Heart right ventricle (tissue), 16 donors: ENCODE results near the gene DBH. TPM values are rescaled to one million over a fixed set of nuclear protein-coding genes. Genes with fewer than 3 reads are reported as not detected.

Source experiments
- ATAC-seq, 8 donors: fragments of 200-7000 bp; cut with Tn5 transposase; one replicate each; pipeline ENCODE4 v1.9.1; 2020; ENCODE audit warnings: mild to moderate bottlenecking in 8 of 8, moderate library complexity in 8 of 8, moderate number of reproducible peaks in 1 of 8
- DNase-seq, 2 donors: peaks; one replicate each; pipeline ENCODE4 v3.0.0-alpha.2; 2020
- H3K27ac ChIP-seq, 10 donors: fragments of 200-600 bp; sonication (generic) in 2 of 10; one replicate each; pipeline versions ENCODE4 v1.5.0 to v1.8.0; 2020 to 2022; ENCODE audit warnings: mild to moderate bottlenecking in 3 of 10
- H3K27me3 ChIP-seq, 7 donors: fragments of 200-600 bp; one replicate each; pipeline ENCODE4 v1.8.0; 2021 to 2022; ENCODE audit warnings: mild to moderate bottlenecking in 2 of 7
- H3K36me3 ChIP-seq, 9 donors: fragments of 200-600 bp; sonication (generic) in 1 of 9; one replicate each; pipeline versions ENCODE4 v1.5.0 to v1.8.0; 2020 to 2022; ENCODE audit warnings: mild to moderate bottlenecking in 2 of 9
- H3K4me1 ChIP-seq, 9 donors: fragments of 200-600 bp; sonication (generic) in 1 of 9; one replicate each; pipeline versions ENCODE4 v1.5.0 to v1.8.0; 2020 to 2022; ENCODE audit warnings: mild to moderate bottlenecking in 4 of 9
- H3K4me3 ChIP-seq, 10 donors: fragments of 200-600 bp; sonication (generic) in 2 of 10; one replicate each; pipeline versions ENCODE4 v1.5.0 to v1.8.0; 2020 to 2022; ENCODE audit warnings: mild to moderate bottlenecking in 7 of 10, moderate library complexity in 2 of 10
- H3K9me3 ChIP-seq, 11 donors: fragments of 200-600 bp in 10 of 11; sonication (generic) in 2 of 11; one replicate each; pipeline versions ENCODE4 v1.5.0 to v1.8.0; 2013 to 2022; ENCODE audit warnings: mild to moderate bottlenecking in 2 of 11, control low read depth in 1 of 11, moderate library complexity in 1 of 11
- CTCF ChIP-seq, 9 donors: fragments of 200-600 bp; sonication (generic) in 2 of 9; IDR thresholded peaks; one replicate each; pipeline versions ENCODE4 v1.5.0 to v1.8.0; 2021 to 2022; ENCODE audit warnings: antibody characterized with exemption in 9 of 9, mild to moderate bottlenecking in 5 of 9, moderate library complexity in 1 of 9
- WGBS, 2 donors: extraction: QIAGEN DNeasy Blood & Tissue Kit; methylation state at CpG; one replicate each; pipeline ENCODE4 v1.1.7; 2013; ENCODE audit warnings: inconsistent platforms in 1 of 2; 5-methylcytosine and 5-hydroxymethylcytosine counted together
- intact Hi-C, 10 donors: fragments of 100-400 bp; cut with DNase I; formaldehyde crosslinking; loops; one replicate each; pipeline versions ENCODE4 v1.11.1 to v1.14.2; 2022
- polyA plus RNA-seq, 2 donors: library from polyadenylated mRNA; stranded (reverse); fragments of 200-250 nt; gene quantifications; one replicate each; pipeline ENCODE4 v1.2.3, GENCODE V29; 2013
- total RNA-seq, 10 donors: library from RNA; stranded (reverse); fragmentation: NEBNext Ultra II Directional in 3 of 10; extraction: Animal tissue kit (Norgen Biotek cat#: 25700) in 3 of 10; gene quantifications; one replicate each; pipeline versions ENCODE4 v1.2.1 to v1.2.4, GENCODE V29; 2021 to 2023
- donor health status: Arrhythmogenic right ventricular cardiomyopathy.
- donor health status: ischemic (EF 13 %, LVEDD 7.1; RV severe dilation, severe dysfunction).
- donor health status: healthy with polysubstance abuse.
- donor health status: DM: no; HTN: yes; CAD: no.
- donor health status: DM: no; HTN: no; CAD: no.
- donor health status: ischemic (EF 25% LVEDD 6.9; RV normal size, moderate dysfunction).
- donor health status: ischemic (EF 25% LVEDD 5.7; RV mildly dilated, moderate dysfunction).
- donor health status: healthy.
- donor health status: DM: yes; HTN: yes; CAD: no.
- donor health status: Ischemic cardiomyopathy.
- donor health status: ischemic (EF 35%, LVEDD 5.7; RV mildly dilated, moderate dysfunction).
- donor health status: nonischemic (EF 11% LVEDD 7.7; RV severe dilation, severe dysfunction).
- donor health status: DM: yes; HTN: yes; CAD: no.
- donor health status: PGD.
- donor health status: ischemic (EF 29% LVEDD 5.4; RV normal size, mild dysfunction).
- donor health status: nonischemic (EF 23%, LVEDD 6.1; RV moderate dilation, normal function).

Gene DBH
- total and polyA plus RNA-seq, 12 donors: 0.01 to 0.09 TPM; not detected in 10

GRCh38 chr9:133598978-133599377, 37.2 kb upstream of the DBH start:
- DNase-seq: no peak

GRCh38 chr9:133599470-133600173, 36.5 kb upstream of the DBH start:
- TF ChIP-seq CTCF (IDR thresholded peaks at IDR 0.05): no peak
- Histone ChIP-seq H3K4me1 (no peaks in the 10 kb centered on the region), H3K27me3 (peaks cover 0 to 38% (median 25%) of the 10 kb centered on the region in 7 donors), H3K4me3 (no peak overlapping the region), H3K36me3 (no peaks in the 10 kb centered on the region), H3K27ac (no peak overlapping the region), H3K9me3 (peaks cover 0 to 31% (median 18%) of the 10 kb centered on the region in 11 donors)
- WGBS, 2 donors: 94 to 96% methylated on average over 6 of the region's 6 CpGs
- intact Hi-C loops: no loop called here
- ATAC-seq (no peak), DNase-seq (no peak)

More at GRCh38 chr9:133598978-133599377, 37.2 kb upstream of the DBH start:
- WGBS, 2 donors: 78 to 87% methylated on average over 7 of the region's 7 CpGs
- no peak for TF ChIP-seq CTCF (IDR thresholded peaks at IDR 0.05)
- Histone ChIP-seq H3K4me3 (no peak overlapping the region), H3K36me3 (no peaks in the 10 kb centered on the region), H3K9me3 (peaks cover 0 to 31% (median 18%) of the 10 kb centered on the region in 11 donors), H3K27me3 (peaks cover 0 to 36% (median 22%) of the 10 kb centered on the region in 7 donors), H3K4me1 (no peaks in the 10 kb centered on the region), H3K27ac (no peak overlapping the region)
- intact Hi-C loops: no loop called here
- peak in 1 of 8 donors; percentile 11 for ATAC-seq

- intact Hi-C loops: no loop called here
Measured at GRCh38 chr9:133600739-133601138, 35.4 kb upstream of the DBH start.

GRCh38 chr9:133601746-133602145, 34.4 kb upstream of the DBH start:
- Histone ChIP-seq H3K27ac (no peak overlapping the region), H3K9me3 (peaks cover 0 to 25% (median 13%) of the 10 kb centered on the region in 11 donors), H3K36me3 (no peaks in the 10 kb centered on the region), H3K4me1 (no peaks in the 10 kb centered on the region), H3K27me3 (peaks cover 0 to 57% (median 45%) of the 10 kb centered on the region in 7 donors), H3K4me3 (no peak overlapping the region)
- no peak for TF ChIP-seq CTCF (IDR thresholded peaks at IDR 0.05)
- 82 to 91% methylated on average over 10 of the region's 10 CpGs for WGBS, 2 donors
- ATAC-seq (no peak), DNase-seq (no peak)
- intact Hi-C loops: no loop called here

More at GRCh38 chr9:133600739-133601138, 35.4 kb upstream of the DBH start:
- WGBS, 2 donors: 53 to 58% methylated on average over 7 of the region's 7 CpGs
- no peak for DNase-seq
- Histone ChIP-seq H3K4me3 (no peak overlapping the region), H3K27ac (no peak overlapping the region), H3K4me1 (no peaks in the 10 kb centered on the region), H3K36me3 (no peaks in the 10 kb centered on the region), H3K27me3 (peaks cover 0 to 48% (median 35%) of the 10 kb centered on the region in 7 donors), H3K9me3 (peaks cover 0 to 31% (median 18%) of the 10 kb centered on the region in 11 donors)
- TF ChIP-seq CTCF (IDR thresholded peaks at IDR 0.05): no peak
- no peak for ATAC-seq
